ENCODE measurements around the gene FGF23. TPM values are rescaled to one million over a fixed set of nuclear protein-coding genes. Genes with fewer than 3 reads are reported as not detected.

The FGF23 gene
- total RNA-seq, 4 donors from 2014 or later = not detected

GRCh38 chr12:4420138-4420670 lies 40.7 kb upstream of the FGF23 start:
- Histone ChIP-seq H3K27me3 (no peaks in the 10 kb centered on the region), H3K27ac (no peak overlapping the region), H3K4me3 (no peak overlapping the region), H3K9me3 (no peaks in the 10 kb centered on the region), H3K36me3 (no peaks in the 10 kb centered on the region), H3K4me1 (no peaks in the 10 kb centered on the region)
- intact Hi-C loops (cut with DNase I; ENCODE audit: low total_unique reads) = no loop called here
- TF ChIP-seq POLR2A (IDR thresholded peaks at IDR 0.05) = no peak
- TF ChIP-seq, protein P1, sequence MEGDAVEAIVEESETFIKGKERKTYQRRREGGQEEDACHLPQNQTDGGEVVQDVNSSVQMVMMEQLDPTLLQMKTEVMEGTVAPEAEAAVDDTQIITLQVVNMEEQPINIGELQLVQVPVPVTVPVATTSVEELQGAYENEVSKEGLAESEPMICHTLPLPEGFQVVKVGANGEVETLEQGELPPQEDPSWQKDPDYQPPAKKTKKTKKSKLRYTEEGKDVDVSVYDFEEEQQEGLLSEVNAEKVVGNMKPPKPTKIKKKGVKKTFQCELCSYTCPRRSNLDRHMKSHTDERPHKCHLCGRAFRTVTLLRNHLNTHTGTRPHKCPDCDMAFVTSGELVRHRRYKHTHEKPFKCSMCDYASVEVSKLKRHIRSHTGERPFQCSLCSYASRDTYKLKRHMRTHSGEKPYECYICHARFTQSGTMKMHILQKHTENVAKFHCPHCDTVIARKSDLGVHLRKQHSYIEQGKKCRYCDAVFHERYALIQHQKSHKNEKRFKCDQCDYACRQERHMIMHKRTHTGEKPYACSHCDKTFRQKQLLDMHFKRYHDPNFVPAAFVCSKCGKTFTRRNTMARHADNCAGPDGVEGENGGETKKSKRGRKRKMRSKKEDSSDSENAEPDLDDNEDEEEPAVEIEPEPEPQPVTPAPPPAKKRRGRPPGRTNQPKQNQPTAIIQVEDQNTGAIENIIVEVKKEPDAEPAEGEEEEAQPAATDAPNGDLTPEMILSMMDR (IDR thresholded peaks at IDR 0.05) = no peak
- DNase-seq = no peak

- intact Hi-C loops (cut with DNase I; ENCODE audit: low total_unique reads) = no loop called here
- no peaks in the 10 kb centered on the region for H3K27me3 ChIP-seq
- no peak overlapping the region for H3K4me3 ChIP-seq
- no peak for TF ChIP-seq POLR2A (IDR thresholded peaks at IDR 0.05)
- TF ChIP-seq, protein P1 (IDR thresholded peaks at IDR 0.05) = no peak
- H3K4me1 ChIP-seq = no peaks in the 10 kb centered on the region
- H3K9me3 ChIP-seq = no peaks in the 10 kb centered on the region
- no peaks in the 10 kb centered on the region for H3K36me3 ChIP-seq
- DNase-seq = no peak
- H3K27ac ChIP-seq = no peak overlapping the region
Measured at GRCh38 chr12:4418913-4419312, 39.4 kb upstream of the FGF23 start.

DNA sequence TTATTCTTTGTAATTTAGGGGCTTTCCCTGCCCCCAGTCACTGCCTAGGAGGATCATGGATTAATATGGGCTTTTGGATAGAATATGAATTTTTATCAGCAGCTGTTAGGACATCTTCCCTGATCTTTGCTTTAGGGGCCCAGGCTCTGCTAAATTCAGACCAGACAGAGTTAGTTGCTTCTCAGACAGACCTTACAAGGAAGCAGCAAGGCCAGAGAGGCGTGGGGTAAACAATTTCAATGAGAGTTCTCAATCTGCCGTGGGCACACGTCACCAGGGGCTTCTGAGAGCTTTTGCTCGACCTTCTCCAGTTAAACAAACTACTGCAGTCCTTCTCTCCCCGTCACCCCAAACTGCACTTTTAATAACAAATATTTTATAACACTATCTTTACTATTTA lies 38.4 kb upstream of the FGF23 start:
- H3K36me3 ChIP-seq = no peaks in the 10 kb centered on the region
- intact Hi-C loops (cut with DNase I; ENCODE audit: low total_unique reads) = no loop called here
- H3K27ac ChIP-seq = no peak overlapping the region
- H3K9me3 ChIP-seq = no peaks in the 10 kb centered on the region
- no peaks in the 10 kb centered on the region for H3K27me3 ChIP-seq
- no peak for TF ChIP-seq POLR2A (IDR thresholded peaks at IDR 0.05)
- TF ChIP-seq, protein P1 (IDR thresholded peaks at IDR 0.05) = no peak
- no peak overlapping the region for H3K4me3 ChIP-seq
- no peak for DNase-seq
- no peaks in the 10 kb centered on the region for H3K4me1 ChIP-seq

DNA sequence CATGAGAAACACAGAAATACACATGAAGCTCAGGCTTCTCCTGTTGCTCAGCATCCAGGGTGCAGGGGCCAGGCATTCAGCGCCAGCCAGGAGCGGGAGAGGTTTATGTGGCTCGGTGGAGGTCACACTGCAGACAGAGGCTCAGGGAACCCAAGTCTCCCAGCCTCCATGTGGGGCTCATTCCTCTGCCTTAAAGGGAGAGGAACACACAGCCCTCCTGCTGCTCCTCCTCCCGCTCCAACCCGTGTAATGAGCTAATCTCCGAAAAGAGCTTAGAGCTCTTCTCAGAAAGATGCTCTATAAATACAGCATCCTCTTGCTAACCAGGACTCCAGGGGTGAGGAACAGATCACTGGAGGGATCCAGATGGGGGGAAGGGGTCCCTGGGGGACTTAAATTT lies 37.9 kb upstream of the FGF23 start:
- no peak overlapping the region for H3K27ac ChIP-seq
- no peaks in the 10 kb centered on the region for H3K9me3 ChIP-seq
- DNase-seq = no peak
- intact Hi-C loops (cut with DNase I; ENCODE audit: low total_unique reads) = no loop called here
- no peaks in the 10 kb centered on the region for H3K27me3 ChIP-seq
- no peaks in the 10 kb centered on the region for H3K4me1 ChIP-seq
- TF ChIP-seq POLR2A (IDR thresholded peaks at IDR 0.05) = no peak
- TF ChIP-seq, protein P1 (IDR thresholded peaks at IDR 0.05) = no peak
- no peaks in the 10 kb centered on the region for H3K36me3 ChIP-seq
- no peak overlapping the region for H3K4me3 ChIP-seq

DNA sequence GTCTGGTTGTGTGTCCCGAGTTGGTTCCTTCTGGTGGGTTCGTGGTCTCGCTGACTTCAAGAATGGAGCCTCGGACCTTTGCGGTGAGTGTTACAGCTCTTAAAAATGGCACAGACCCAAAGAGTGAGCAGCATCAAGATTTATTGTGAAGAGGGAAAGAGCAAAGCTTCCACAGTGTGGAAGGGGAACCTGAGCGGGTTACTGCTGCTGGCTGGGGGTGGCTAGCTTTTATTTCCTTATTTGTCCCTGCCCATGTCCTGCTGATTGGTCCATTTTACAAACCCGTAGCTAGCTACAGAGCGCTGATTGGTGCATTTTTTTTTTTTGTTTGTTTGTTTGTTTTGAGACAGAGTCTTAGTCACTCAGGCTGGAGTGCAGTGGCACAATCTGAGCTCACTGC lies 36.8 kb upstream of the FGF23 start:
- intact Hi-C loops (cut with DNase I; ENCODE audit: low total_unique reads) = no loop called here
- Histone ChIP-seq H3K27me3 (no peaks in the 10 kb centered on the region), H3K36me3 (no peaks in the 10 kb centered on the region), H3K27ac (no peak overlapping the region), H3K4me3 (no peak overlapping the region), H3K4me1 (no peaks in the 10 kb centered on the region), H3K9me3 (no peaks in the 10 kb centered on the region)
- no peak for DNase-seq
- TF ChIP-seq, protein P1 (IDR thresholded peaks at IDR 0.05) = no peak
- TF ChIP-seq POLR2A (IDR thresholded peaks at IDR 0.05) = no peak
